DOHH2 (cell line): ENCODE results near the gene KCNAB1.

ENCODE experiments used
- EZH2phosphoT487 ChIP-seq: fragments of 200-600 bp; sonication (generic); IDR thresholded peaks from 2 replicates; pipeline ENCODE4 v1.6.1; 2017; ENCODE audit warnings: borderline replicate concordance, mild to moderate bottlenecking, antibody characterized with exemption, low read length, moderate library complexity, mixed read lengths
- TF ChIP-seq, protein P1 (sequence below): fragments of 200-600 bp; sonication (generic); IDR thresholded peaks from one replicate; pipeline ENCODE4 v1.5.1; 2014; ENCODE audit warnings: antibody characterized with exemption, mild to moderate bottlenecking, low read depth, low read length; ENCODE audit not compliant: poor library complexity, severe bottlenecking

DNA sequence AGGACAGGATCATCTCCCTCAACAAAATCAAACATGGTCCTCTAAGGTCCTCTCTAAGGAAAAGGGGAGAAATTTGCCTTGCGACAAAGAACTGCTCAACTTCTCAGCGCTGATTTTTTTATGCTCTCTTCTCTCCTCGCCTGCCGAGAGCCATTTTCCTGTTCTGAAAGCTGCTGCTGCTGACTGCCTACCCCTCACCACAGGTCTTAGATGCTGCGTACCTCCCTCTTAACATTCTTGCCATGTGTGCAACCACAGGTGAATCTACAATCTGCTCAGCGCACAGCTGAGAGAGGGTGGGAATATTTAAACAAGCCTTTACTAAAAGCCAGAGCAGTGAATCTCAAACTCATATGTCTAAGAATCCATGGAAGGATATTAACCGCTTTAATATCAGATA is 223.8 kb downstream of the KCNAB1 start:
- TF ChIP-seq, protein P1, sequence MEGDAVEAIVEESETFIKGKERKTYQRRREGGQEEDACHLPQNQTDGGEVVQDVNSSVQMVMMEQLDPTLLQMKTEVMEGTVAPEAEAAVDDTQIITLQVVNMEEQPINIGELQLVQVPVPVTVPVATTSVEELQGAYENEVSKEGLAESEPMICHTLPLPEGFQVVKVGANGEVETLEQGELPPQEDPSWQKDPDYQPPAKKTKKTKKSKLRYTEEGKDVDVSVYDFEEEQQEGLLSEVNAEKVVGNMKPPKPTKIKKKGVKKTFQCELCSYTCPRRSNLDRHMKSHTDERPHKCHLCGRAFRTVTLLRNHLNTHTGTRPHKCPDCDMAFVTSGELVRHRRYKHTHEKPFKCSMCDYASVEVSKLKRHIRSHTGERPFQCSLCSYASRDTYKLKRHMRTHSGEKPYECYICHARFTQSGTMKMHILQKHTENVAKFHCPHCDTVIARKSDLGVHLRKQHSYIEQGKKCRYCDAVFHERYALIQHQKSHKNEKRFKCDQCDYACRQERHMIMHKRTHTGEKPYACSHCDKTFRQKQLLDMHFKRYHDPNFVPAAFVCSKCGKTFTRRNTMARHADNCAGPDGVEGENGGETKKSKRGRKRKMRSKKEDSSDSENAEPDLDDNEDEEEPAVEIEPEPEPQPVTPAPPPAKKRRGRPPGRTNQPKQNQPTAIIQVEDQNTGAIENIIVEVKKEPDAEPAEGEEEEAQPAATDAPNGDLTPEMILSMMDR = no peak
- no peak for TF ChIP-seq EZH2phosphoT487
